ENCODE measurements around the gene DMRTC2. TPM values are rescaled to one million over a fixed set of nuclear protein-coding genes. Genes with fewer than 3 reads are reported as not detected.
A peak's percentile ranks its signal among the peaks of the same experiment; 100 is the strongest.

DMRTC2 gene
- total and polyA plus RNA-seq, 9 of the 15 experiments (the other 6 are each of a cell fraction or from before 2014, with no cell fraction given): 0.03 TPM; not detected in 8

GRCh38 chr19:41883821-41884733 lies 39.2 kb downstream of the DMRTC2 start (continued):
- TF ChIP-seq FOXP4 (CRISPR knock-in tag; IDR thresholded peaks at IDR 0.05; ENCODE audit: borderline replicate concordance) (no peak), ZNF324 (CRISPR knock-in tag; IDR thresholded peaks at IDR 0.05) (peak; percentile 29; the same call in 1 of the 2 replicates), PHB (CRISPR knock-in tag; IDR thresholded peaks at IDR 0.05) (no peak), BRF1 (IDR thresholded peaks at IDR 0.05; ENCODE audit: borderline replicate concordance, extremely low read depth, insufficient read length) (no peak), ZNF639 (CRISPR knock-in tag; conservative IDR thresholded peaks at IDR 0.05 in 1 of 2, IDR thresholded peaks at IDR 0.05 in 1 of 2) (peak in 1 of 2 experiments; percentile 96; a peak in 2 of 4 replicates), ATF1 (CRISPR knock-in tag; IDR thresholded peaks at IDR 0.05) (peak; percentile 11), ATF1 (tag; IDR thresholded peaks at IDR 0.05) (peak; percentile 87), CTBP1 (IDR thresholded peaks at IDR 0.05; ENCODE audit: borderline replicate concordance) (peak; percentile 83; the same call in 1 of the 2 replicates), DPF2 (IDR thresholded peaks at IDR 0.05) (peak; percentile 69), SP1 (CRISPR knock-in tag; IDR thresholded peaks at IDR 0.05) (peak; percentile 74)
